ENCODE results near the gene IMP3. TPM values are rescaled to one million over a fixed set of nuclear protein-coding genes. Genes with fewer than 3 reads are reported as not detected.
"Not testable (repeated sequence)": the region's sequence is repeated elsewhere in the genome, so short reads cannot be mapped to it uniquely, and the experiment has no call there.

The IMP3 gene
- total and polyA plus RNA-seq, 4 donors, result 45.2 to 94.8 (median 69.6) TPM

- peaks cover 4 to 12% (median 8%) of the 10 kb centered on the region in 4 donors for H3K4me1 ChIP-seq (ENCODE audit: control insufficient read depth in 4 of 4, insufficient read depth in 4 of 4, low read length in 3 of 4)
- H3K4me3 ChIP-seq (ENCODE audit: low read depth in 1 of 3, low read length in 3 of 3); H3K9me3 ChIP-seq (ENCODE audit: control insufficient read depth in 4 of 4, low read length in 3 of 4); H3K27ac ChIP-seq (ENCODE audit: low read depth in 1 of 2, low read length in 2 of 2); H3K27me3 ChIP-seq (ENCODE audit: control insufficient read depth in 4 of 4, insufficient read depth in 4 of 4, low read length in 3 of 4); H3K9ac ChIP-seq (ENCODE audit: low read depth in 1 of 2, low read length in 2 of 2); H3K36me3 ChIP-seq (ENCODE audit: control insufficient read depth in 4 of 4, insufficient read depth in 3 of 4, low read depth in 1 of 4, low read length in 3 of 4): not testable (repeated sequence)
- TF ChIP-seq RAD21 (IDR thresholded peaks at IDR 0.05) (peak; percentile 77 to 85), CTCF (IDR thresholded peaks at IDR 0.05; ENCODE audit: low read depth, low read length, missing input control) (peak; percentile 62)
- 34% methylated on average over 14 of the region's 14 CpGs for WGBS
- DNase-seq (ENCODE audit: low spot score), result peak; percentile 85
These were observed 46.2 kb upstream of the IMP3 start for GRCh38 chr15:75686212-75686642.

DNA sequence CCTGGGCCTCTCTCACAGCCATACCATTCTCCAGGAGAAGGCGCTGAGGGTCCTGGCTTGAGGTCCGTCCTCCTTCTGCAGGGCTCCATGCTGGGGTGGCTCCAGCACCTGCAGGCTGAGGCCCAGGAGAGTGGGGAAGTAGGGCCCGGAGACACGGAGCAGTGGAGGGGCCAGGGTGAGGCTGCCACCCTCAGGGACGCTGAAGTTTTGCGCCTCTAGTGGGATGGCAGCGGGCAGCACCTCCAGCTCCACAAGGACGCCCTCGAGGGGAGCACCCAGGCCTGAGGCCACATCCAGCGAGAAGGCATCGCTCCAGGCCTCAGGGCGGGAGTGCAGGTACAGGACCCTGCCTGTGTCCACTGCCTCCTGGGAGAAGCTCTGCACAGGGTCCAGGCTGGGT is 45.2 kb upstream of the IMP3 start:
- Histone ChIP-seq H3K36me3 (ENCODE audit: control insufficient read depth in 4 of 4, insufficient read depth in 3 of 4, low read depth in 1 of 4, low read length in 3 of 4) (no peaks in the 10 kb centered on the region), H3K27me3 (ENCODE audit: control insufficient read depth in 4 of 4, insufficient read depth in 4 of 4, low read length in 3 of 4) (no peaks in the 10 kb centered on the region), H3K9ac (ENCODE audit: low read depth in 1 of 2, low read length in 2 of 2) (no peak overlapping the region), H3K9me3 (ENCODE audit: control insufficient read depth in 4 of 4, low read length in 3 of 4) (no peaks in the 10 kb centered on the region), H3K4me3 (ENCODE audit: low read depth in 1 of 3, low read length in 3 of 3) (no peak overlapping the region), H3K27ac (ENCODE audit: low read depth in 1 of 2, low read length in 2 of 2) (no peak overlapping the region), H3K4me1 (ENCODE audit: control insufficient read depth in 4 of 4, insufficient read depth in 4 of 4, low read length in 3 of 4) (peaks cover 5 to 12% (median 8%) of the 10 kb centered on the region in 4 donors)
- WGBS, result 87% methylated on average over 12 of the region's 12 CpGs
- DNase-seq (ENCODE audit: low spot score), result no peak
- TF ChIP-seq, protein P1, sequence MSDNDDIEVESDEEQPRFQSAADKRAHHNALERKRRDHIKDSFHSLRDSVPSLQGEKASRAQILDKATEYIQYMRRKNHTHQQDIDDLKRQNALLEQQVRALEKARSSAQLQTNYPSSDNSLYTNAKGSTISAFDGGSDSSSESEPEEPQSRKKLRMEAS (IDR thresholded peaks at IDR 0.05), result no peak
- TF ChIP-seq RXRA (IDR thresholded peaks at IDR 0.05) (no peak), NR2F2 (IDR thresholded peaks at IDR 0.05) (no peak), HNF4G (IDR thresholded peaks at IDR 0.05) (no peak), ZBTB33 (IDR thresholded peaks at IDR 0.05) (no peak), FOXA2 (IDR thresholded peaks at IDR 0.05) (no peak), FOXA1 (IDR thresholded peaks at IDR 0.05) (no peak), REST (IDR thresholded peaks at IDR 0.05) (no peak), RAD21 (IDR thresholded peaks at IDR 0.05) (no peak), JUND (IDR thresholded peaks at IDR 0.05) (no peak), GABPA (IDR thresholded peaks at IDR 0.05 in 1 of 2, conservative IDR thresholded peaks at IDR 0.05 in 1 of 2) (no peak), SP1 (IDR thresholded peaks at IDR 0.05) (no peak), CTCF (IDR thresholded peaks at IDR 0.05; ENCODE audit: low read depth, low read length, missing input control) (no peak), TAF1 (conservative IDR thresholded peaks at IDR 0.05) (no peak), YY1 (IDR thresholded peaks at IDR 0.05) (no peak)
- TF ChIP-seq, protein P2, sequence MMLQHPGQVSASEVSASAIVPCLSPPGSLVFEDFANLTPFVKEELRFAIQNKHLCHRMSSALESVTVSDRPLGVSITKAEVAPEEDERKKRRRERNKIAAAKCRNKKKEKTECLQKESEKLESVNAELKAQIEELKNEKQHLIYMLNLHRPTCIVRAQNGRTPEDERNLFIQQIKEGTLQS (IDR thresholded peaks at IDR 0.05), result no peak
